Activated CD4-positive, CD25-positive, alpha-beta regulatory T cell treated with anti-CD3 and anti-CD28 coated beads, Interleukin-2, amount 50 U/mL, for 16 hours (primary cell): Measurements from ENCODE around the gene THAP8.
A peak's percentile ranks its signal among the peaks of the same experiment; 100 is the strongest.
"Not testable (repeated sequence)": the region's sequence is repeated elsewhere in the genome, so short reads cannot be mapped to it uniquely, and the experiment has no call there.

Source experiments
- DNase-seq: peaks from one replicate; pipeline ENCODE4 v3.0.0-alpha.2; 2020; ENCODE audit warnings: low read depth, low spot score

The THAP8 gene

DNA sequence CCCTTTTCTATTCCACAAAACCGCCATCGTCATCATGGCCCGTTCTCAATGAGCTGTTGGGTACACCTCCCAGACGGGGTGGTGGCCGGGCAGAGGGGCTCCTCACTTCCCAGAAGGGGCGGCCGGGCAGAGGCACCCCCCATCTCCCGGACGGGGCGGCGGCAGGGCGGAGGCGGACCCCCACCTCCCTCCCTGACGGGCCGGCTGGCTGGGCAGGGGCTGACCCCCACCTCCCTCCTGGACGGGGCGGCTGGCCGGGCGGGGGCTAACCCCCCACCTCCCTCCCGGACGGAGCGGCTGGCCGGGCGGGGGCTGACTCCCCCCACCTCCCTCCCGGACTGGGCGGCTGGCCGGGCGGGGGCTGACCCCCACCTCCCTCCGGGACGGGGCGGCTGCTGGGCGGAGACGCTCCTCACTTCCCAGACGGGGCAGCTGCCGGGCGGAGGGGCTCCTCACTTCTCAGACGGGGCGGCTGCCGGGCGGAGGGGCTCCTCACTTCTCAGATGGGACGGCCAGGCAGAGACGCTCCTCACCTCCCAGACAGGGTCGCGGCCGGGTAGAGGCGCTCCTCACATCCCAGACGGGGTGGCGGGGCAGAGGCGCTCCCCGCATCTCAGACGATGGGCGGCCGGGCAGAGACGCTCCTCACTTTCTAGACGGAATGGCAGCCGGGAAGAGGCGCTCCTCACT, 14.9 kb upstream of the THAP8 start:
- not testable (repeated sequence) for DNase-seq

- no peak for DNase-seq
Measured at GRCh38 chr19:36067681-36068080, 13.6 kb upstream of the THAP8 start.

GRCh38 chr19:36064826-36065225, 10.7 kb upstream of the THAP8 start:
- DNase-seq, result no peak

DNA sequence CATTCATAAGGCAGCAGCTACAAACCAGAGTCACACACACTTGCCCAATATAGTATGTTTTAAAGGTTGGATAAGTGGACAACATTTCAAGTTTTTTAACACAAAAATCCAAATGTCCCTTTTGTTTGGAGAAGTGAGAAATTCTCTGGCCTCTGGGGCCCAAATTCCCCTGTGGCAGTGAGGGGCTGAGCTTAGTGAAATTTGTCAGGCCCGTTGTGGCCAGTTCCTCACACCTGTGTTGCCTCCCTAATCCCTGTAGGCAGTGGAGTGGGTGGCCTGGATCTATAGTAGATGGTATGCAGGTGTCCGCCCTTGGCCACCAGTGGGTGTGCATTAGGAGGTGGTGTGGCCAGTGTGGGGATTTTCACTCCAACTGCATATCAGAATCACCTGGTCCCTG, 7.3 kb upstream of the THAP8 start:
- no peak for DNase-seq

DNA sequence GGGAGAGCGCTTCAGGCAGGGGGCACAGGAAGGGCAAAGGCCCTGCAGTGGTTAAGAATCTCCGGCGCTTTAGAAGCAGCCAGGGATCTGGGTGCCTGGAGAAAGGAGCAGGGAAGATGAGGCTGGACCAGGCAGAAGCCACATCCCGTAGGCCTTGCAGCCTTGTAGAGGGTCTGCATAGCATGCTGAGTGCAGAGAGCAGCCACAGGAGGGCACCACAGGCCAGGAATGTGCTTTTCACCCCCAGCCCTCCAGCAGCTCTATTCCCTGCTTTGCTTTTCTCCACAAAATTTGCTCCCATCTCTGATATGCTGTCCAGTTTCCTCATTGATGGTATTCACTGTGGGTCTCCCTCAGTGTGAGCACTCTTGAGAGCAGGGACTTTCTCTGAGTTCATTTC, 6.3 kb upstream of the THAP8 start:
- no peak for DNase-seq

DNA sequence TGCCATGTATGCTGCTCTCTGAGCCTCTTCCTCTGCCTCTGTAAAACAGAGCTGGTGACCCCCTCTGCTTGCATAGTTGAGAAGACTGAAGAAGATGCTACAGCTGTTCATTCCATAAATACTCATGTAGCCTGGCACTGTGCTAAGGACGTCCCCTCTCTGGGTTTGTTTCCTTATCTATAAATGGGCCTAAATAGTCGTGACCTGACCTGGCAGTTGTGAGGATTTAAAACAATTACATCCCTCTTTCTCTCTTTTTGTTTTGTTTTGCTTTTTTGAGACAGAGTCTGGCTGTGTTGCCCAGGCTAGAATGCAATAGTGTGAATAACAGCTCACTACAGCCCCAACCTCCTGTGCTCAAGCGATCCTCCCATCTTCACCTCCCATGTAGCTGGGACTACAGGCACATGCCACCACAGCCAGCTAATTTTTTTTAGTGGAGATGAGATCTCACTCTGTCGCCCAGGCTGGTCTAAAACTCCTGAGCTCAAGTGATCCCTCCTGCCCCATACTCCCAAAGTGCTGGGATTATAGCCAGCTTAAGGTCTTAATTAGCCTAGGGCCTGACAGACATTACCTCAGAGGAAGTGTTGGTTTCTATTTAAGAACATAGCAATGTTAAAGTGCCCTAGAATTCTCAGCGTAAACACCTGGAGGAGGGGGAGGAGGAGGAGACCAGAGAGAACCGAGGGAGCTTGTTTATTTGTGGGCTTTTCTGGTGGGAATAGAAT, 5.3 kb upstream of the THAP8 start:
- no peak for DNase-seq

- no peak for DNase-seq
Measured at GRCh38 chr19:36058481-36059179, 4.5 kb upstream of the THAP8 start.

- peak; percentile 86 for DNase-seq
Measured at GRCh38 chr19:36054733-36055686, 925 bp upstream of the THAP8 start, which contains the start of gene WDR62. WDR62 (plus strand) TSS chr19:36054897; CDS start chr19:36054972, 75 bp downstream.

- no peak for DNase-seq
Measured at GRCh38 chr19:36051637-36052036, 2.4 kb downstream of the THAP8 start.

DNA sequence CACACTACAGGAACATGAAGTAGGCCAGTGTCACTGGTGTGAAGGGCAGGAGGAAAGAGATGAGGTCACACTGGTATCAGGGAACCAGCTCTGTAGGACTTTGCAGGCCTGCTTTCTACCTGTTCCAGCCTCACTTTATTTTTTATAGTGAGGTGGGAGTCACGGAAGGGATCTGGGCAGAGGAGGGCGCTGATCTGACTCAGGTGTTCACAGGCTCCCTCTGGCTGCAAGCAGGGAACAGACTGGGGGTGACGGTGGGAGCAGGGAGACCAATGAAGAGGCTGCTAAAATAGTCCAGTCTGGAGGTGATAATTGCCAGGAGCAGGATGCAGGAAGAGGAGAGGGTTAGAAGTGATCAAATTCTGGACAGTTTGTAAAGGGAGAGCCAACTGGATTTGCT, 2.8 kb downstream of the THAP8 start:
- no peak for DNase-seq

DNA sequence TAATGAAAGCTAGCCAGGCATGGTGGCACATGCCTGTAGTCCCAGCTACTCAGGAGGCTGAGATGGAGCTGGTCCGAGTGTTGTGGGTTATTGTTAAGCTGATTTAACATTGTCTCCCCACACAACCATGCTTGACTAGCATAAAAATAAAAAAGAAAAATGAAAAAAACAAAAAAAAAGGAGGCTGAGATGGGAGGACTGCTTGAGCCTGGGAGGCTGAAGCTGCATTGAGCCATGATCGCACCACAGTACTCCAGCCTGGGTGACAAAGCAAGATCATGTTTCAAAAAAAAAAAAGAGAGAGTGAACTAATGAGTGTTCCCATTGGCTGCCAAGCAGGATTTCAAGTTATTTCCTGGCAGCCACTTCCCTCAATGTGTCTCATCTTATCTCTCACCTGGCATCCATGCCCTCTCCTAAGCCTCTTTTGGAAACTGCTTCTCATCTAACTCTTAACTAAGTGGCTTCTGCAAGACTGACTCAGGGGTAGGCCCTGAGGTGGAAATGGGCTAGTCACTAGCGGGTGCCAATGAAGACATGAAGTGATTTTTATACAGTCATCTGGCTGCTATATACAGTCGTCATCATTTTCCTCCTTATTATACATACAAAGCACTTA, 4.9 kb downstream of the THAP8 start:
- no peak for DNase-seq

- DNase-seq, result no peak
Measured at GRCh38 chr19:36047835-36048234, 6.2 kb downstream of the THAP8 start.

GRCh38 chr19:36046443-36047050, 7.5 kb downstream of the THAP8 start:
- DNase-seq, result no peak

DNA sequence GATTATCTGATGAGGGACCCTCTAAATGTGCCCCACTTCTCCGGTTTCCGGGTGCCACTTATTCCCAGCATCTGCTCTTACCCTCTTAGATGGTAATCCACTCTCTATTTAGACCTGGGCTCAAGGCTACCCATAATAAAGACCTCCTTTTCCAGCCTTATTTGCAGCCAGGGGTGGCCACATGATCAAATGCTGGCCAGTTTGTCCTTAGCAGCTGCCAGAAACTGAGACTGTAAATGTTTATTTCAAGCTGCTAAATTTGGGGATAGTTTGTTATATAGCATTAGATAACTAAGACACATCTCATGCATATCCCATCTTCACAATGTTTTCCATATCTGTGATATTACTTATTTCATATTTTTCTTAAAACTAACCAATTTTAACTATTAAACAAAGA, 10.1 kb downstream of the THAP8 start:
- DNase-seq, result no peak

DNA sequence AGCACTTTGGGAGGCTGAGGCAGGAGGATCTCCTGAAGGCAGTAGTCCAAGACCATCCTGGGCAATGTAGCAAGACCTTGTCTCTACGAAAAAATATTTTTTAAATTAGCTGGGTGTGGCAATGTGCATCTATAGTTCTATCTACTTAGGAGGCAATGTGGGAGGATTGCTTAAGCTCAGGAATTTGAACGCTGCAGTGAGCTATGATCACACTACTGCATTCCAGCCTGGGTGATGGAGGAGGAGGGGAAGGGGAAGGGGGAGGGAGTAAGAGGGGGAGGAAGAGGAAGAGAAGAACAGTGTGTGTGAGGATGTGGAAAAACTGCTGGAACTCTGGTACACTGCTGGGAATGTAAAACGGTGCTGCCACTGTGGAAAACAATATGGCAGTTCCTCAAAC, 12.3 kb downstream of the THAP8 start:
- no peak for DNase-seq

GRCh38 chr19:36041092-36041491, 13.0 kb downstream of the THAP8 start:
- not testable (repeated sequence) for DNase-seq

GRCh38 chr19:36040495-36040894, 13.6 kb downstream of the THAP8 start:
- DNase-seq, result no peak

DNA sequence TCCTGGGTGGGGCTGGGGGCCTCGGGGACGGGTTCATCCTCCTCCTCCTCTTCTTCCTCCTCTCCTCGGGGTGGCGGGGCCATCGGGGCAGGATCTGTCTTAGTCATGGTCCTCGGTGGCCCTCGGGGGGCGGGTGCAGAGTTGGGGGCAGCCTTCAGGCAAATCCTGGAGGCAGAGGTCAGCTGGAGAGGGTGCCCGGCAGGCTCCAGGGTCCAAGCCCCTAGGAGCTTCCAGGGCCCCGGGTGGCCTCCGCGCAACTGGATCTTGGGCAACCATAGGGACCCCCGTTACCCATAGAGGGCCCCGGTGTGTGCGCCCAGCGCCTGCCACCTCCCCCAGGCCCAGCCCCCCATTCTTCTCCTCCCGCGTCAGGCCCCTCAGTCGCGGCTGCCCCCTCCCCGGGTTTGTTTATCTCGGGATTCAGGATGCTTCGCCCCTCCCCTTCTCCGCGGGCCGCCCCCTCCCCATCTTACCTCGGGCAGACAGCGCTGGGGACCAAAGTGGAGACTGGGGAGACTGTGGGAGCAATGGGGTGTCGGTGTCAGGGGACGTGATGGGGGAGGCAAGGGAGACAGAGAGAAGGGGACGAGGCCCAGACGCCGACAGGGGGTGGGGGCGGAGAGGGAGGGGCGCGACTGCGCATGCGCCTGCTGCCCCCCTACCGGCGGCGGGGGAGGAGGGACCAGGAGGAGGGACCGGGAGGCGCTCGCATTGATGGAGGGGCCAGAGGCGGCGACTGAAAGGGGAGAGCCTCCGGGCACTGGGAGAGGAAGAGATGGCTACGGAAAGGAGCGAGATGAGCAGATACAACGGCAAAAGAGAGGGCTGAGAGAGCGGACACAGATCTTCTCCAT, 21.6 kb downstream of the THAP8 start, which contains the start of gene CLIP3:
CLIP3 (minus strand) TSS at position 623 of the 854 bp plus-strand sequence; CDS start at position 107, 516 bp downstream.
- no peak for DNase-seq

- DNase-seq, result no peak
Measured at GRCh38 chr19:36031308-36031707, 22.8 kb downstream of the THAP8 start.
